HG02870 (cell line): ENCODE results near the gene HIVEP3.

Experiments
- ATAC-seq: cut with Tn5 transposase; IDR thresholded peaks from one replicate; pipeline ENCODE4 v1.9.1; 2021; ENCODE audit warnings: mild to moderate bottlenecking, moderate library complexity; ENCODE audit not compliant: unreplicated experiment

The HIVEP3 gene

DNA sequence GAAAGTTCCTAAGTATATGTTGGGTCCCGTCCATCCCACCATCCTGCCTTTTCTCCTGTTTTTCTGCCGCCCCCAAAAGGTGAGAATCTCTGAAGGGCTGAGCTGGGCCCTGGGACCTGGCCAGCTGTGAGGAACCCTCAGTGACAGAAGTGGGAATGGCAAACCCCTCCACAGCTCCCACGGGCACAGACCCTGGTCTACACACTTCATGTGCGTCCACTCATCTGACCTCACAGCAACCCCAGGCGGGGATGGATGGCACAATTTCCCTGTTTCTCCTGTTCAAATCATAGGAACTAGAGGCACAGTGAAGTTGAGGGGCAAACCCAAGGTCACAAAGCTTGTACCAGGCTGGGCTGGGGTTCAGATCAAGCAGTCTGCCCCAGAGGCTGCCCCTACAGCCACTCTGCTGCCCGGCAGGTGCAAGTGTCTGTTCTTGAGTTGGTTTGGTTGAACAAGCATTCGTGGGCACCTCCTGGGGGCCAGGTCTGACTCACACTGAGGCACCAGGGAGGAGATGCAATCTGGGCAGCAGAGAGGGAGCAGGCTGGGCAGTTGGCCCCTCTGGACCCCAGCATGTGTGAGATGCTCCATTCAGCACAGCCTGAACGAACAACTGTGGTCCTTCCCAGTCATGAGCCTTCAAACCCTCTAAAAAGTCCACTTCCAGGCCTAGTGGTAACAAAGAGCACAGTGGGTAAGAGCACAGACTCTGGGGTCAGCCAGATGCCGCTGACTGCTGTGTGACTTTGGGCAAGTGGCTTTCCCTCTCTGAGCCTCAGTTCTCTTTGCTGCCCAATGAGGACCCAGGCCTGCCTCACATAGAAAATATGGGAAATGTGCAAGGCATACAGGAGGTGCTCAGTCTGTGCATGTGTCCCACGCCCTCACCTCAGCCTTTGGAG lies 438.3 kb downstream of the HIVEP3 start:
- ATAC-seq, result no peak

- ATAC-seq, result no peak
Observed at GRCh38 chr1:41479808-41480160, 438.9 kb downstream of the HIVEP3 start.

DNA sequence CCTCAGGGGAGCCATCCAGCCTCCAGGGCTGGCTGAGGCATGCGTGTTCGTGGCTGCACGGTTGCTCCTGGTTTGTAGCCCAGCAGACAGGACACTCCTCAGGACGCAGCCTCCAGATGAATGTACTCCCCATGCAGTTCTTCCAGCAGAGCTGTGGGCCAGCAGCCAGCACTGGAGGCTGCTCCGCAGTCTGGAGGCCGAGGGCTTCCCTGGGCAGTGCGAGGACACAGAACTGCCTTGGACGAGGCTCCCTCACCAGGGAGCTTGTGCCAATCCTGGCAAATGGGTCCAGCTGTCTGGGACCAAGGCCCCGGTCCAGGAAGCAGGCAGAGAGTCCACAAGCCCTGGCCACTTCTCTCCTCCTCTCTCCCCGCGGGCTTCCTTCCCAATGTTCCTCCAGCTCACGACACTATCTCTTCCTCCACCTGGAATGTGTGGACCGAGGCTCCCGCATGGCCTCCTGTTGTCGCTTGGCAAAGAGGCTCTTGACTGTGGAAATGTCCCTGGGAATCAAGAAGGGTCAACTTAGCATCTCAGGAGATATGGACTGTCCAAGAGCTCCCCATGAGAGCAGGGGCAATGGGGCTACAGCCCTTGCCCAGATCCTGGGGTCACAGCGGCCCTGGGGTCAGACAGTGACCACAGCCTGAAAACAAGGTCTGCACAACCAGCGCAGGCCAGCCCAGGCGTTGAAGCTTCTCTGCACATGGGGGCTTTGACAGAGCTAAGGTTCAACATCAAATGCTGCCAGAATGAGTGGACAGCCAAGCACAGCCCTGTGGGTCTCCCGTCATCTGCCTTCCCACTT lies 439.5 kb downstream of the HIVEP3 start:
- no peak for ATAC-seq

GRCh38 chr1:41478118-41478748 lies 440.5 kb downstream of the HIVEP3 start:
- ATAC-seq, result no peak

DNA sequence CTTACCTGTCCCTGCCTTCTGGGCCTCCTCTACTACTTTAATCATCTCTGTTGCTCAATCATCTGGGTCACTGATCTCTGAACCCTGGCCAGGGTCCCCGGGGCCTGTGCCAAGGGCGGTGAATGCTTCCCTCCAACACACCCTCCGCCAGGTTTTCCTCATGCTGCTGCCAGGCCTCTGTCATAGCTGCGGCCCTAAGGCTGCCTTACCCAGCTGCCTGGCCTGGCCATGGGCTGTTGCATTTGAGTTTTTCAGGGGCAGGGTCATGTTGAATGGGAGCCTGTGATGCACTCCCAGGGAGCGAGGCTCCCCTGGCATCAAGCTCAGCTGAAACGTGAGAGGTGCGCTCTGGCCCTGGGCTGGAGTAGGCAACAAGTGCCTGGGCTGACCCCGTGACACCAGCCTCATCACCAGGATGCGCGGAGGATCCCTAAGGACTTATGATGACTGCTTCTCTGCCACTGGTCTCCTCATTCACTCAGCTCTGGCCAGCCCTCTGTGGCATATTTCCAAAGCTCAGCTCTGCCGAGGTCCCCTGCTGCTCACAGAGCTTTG lies 441.8 kb downstream of the HIVEP3 start:
- no peak for ATAC-seq

- no peak for ATAC-seq
Observed at GRCh38 chr1:41475859-41476567, 442.7 kb downstream of the HIVEP3 start.

- ATAC-seq, result no peak
Observed at GRCh38 chr1:41475346-41475745, 443.4 kb downstream of the HIVEP3 start.

- ATAC-seq, result no peak
Observed at GRCh38 chr1:41474490-41475271, 444.0 kb downstream of the HIVEP3 start.

DNA sequence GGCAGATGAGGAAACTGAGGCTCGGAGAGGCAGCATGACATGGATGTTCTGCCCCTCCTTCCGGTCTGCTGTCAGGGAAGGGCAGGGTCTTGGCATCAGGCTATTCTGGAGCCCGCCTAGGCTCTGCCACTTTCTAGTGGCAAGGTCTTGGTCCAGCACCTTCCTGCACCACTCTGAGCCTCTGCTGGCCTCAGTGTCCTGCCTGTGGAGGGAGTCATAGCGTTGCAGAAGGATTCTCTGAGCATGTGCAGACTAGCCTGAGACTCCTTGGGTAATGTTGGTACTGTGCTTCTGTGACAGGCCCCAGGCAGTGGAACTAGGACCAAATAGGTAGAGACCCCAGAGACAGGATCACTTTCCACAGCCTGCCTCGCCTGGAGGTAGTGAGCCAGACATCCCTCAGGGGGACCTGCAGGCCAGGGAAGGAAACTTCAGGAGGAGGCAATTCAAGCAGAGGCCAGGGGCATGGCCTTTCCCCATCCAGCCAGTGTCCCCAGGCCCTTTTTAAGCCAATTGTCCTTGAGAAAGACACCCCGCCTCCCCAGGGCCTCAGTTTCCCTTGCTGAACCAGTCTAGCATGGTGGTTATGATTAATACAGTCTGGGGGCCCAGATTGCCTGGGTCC lies 444.9 kb downstream of the HIVEP3 start:
- no peak for ATAC-seq

DNA sequence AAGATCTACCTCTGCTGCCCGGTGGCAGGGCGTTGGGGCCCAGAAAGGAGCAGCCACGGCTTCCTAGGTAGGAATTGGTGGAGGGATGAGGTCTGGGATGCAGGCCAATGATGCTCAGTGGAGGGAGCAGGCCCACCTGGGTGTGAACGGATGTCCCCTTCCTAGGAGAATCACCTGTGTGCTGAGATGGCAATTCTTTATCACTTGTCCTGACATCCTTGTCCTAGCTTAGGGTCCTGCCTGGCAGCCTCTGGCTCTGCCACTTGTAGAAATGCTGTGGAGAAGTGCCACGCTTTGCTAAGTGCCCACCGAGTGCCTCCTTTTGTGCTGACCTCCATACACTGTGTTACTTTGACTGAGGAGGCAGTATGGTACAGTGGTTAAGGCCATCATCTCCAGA lies 447.1 kb downstream of the HIVEP3 start:
- ATAC-seq, result no peak

GRCh38 chr1:41469706-41470105 lies 449.0 kb downstream of the HIVEP3 start:
- no peak for ATAC-seq

DNA sequence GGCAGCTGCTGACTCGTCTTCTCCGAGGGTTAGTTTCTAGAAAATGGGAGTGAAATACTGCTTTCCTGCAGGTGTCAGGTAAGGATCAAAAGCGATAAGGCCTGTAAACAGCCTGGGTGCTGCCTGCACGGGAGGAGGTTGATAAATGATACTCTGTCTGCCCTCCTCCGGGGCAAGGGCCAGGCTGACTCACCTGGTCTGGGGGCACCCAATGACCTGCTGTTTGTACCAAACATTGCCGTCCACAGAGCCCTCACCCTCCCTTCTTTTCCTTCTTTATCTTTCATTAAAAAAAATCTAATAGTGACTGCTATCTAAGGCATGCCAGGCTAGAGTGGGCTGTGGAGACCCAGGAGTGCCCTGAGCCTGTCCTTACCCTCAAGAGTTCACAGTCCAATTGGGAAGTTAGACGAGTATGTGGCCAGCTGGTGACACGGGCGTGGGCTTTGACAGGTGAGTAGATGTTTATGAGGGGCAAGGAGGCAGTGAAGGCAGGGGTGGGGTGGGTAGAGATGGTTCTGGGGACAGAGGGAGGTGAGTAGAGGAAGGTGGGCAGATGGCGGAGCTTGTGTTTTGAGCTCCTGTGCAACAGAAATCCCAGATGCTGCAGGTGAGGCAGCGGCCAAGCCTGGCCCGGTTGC lies 450.5 kb downstream of the HIVEP3 start:
- no peak for ATAC-seq

- ATAC-seq, result no peak
Observed at GRCh38 chr1:41467673-41468072, 451.0 kb downstream of the HIVEP3 start.

DNA sequence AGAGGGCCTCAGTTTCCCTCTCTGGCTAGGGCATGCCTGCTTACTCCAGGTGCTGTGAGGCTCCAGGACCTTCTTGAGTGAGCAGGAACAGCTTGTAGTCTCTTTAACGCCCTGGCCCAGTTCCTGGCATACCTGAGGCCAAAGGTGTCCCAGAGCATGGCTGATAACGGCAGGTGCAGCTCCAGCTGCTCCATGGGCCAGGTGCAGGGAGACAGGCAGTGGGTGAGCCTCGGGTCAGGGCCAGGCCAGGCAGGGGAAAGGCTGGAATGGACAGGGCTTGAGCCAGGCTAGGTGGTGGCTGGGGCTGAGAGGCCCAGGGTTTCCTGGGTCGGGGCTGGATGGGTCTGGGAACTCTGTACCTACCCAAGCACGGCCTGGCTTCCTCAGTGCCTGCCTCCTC lies 452.6 kb downstream of the HIVEP3 start:
- no peak for ATAC-seq

- no peak for ATAC-seq
Observed at GRCh38 chr1:41465741-41466140, 453.0 kb downstream of the HIVEP3 start.

GRCh38 chr1:41464885-41465284 lies 453.8 kb downstream of the HIVEP3 start:
- ATAC-seq, result no peak

DNA sequence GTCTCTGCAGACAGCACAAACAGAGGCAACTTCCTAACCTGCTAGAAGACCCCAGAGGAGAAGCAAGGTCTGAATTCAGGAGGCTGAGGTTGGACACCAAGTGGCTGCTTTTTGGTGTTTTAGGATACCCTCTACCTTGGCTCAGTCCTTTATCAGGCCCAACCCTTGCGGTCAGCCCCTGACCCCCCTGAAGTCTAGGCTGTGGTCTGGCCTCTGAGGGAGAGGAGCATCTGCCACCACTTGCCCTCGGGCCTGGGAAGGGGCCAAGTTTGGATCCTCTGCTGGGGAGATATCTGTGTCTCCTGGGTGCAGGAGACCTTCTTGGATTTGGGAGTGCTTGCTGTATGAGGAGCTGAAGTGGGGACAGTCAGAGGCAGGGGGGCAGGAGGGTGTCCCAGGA lies 455.2 kb downstream of the HIVEP3 start:
- ATAC-seq, result no peak

- ATAC-seq, result no peak
Observed at GRCh38 chr1:41462680-41463004, 456.1 kb downstream of the HIVEP3 start.
